RWPE2 (cell line): ENCODE data around the gene UBTD2.

Experiments
- ATAC-seq: fragments of 200-7000 bp; cut with Tn5 transposase; 3 replicates; pipeline ENCODE4 v1.9.1; 2021; ENCODE audit warnings: low read depth
- DNase-seq: peaks from one replicate; pipeline ENCODE4 v3.0.0-alpha.2; 2020; ENCODE audit warnings: low spot score
- H3K27ac ChIP-seq: fragments of 450-650 bp; 2 replicates; pipeline ENCODE4 v1.5.1; 2017; ENCODE audit warnings: mild to moderate bottlenecking; ENCODE audit not compliant: poor library complexity, severe bottlenecking
- H3K27me3 ChIP-seq: fragments of 250-450 bp; sonication (Bioruptor Pico); 2 replicates; pipeline ENCODE4 v1.5.1; 2021; ENCODE audit warnings: mild to moderate bottlenecking, moderate library complexity; ENCODE audit not compliant: insufficient read depth, poor library complexity, severe bottlenecking
- H3K36me3 ChIP-seq: fragments of 250-450 bp; sonication (Bioruptor Pico); 2 replicates; pipeline ENCODE4 v1.5.1; 2020; ENCODE audit warnings: low read depth, mild to moderate bottlenecking, moderate library complexity
- H3K4me1 ChIP-seq: fragments of 250-450 bp; sonication (Bioruptor Pico); 2 replicates; pipeline ENCODE4 v1.5.1; 2021; ENCODE audit warnings: mild to moderate bottlenecking, moderate library complexity; ENCODE audit not compliant: insufficient read depth, poor library complexity, severe bottlenecking
- H3K4me3 ChIP-seq: fragments of 250-450 bp; sonication (Bioruptor Pico); 2 replicates; pipeline ENCODE4 v1.5.1; 2021; ENCODE audit warnings: mild to moderate bottlenecking, moderate library complexity; ENCODE audit not compliant: severe bottlenecking
- H3K9me3 ChIP-seq: fragments of 250-450 bp; sonication (Bioruptor Pico); 2 replicates; pipeline ENCODE4 v1.5.1; 2021; ENCODE audit warnings: mild to moderate bottlenecking, moderate library complexity; ENCODE audit not compliant: severe bottlenecking
- CTCF ChIP-seq: fragments of 450-650 bp; IDR thresholded peaks from one replicate; pipeline ENCODE4 v1.5.1; 2017; ENCODE audit warnings: mild to moderate bottlenecking, moderate library complexity; ENCODE audit not compliant: poor library complexity, severe bottlenecking

The UBTD2 gene

GRCh38 chr5:172252501-172252900 is 31.1 kb downstream of the UBTD2 start:
- no peak for ATAC-seq
- H3K4me1 ChIP-seq, result no peaks in the 10 kb centered on the region
- no peak overlapping the region for H3K27ac ChIP-seq
- H3K9me3 ChIP-seq, result peaks cover 7% of the 10 kb centered on the region
- no peak for DNase-seq
- H3K36me3 ChIP-seq, result peaks cover 14% of the 10 kb centered on the region; the same call in 1 of the 2 replicates
- TF ChIP-seq CTCF, result no peak
- no peaks in the 10 kb centered on the region for H3K27me3 ChIP-seq
- H3K4me3 ChIP-seq, result no peak overlapping the region

- no peaks in the 10 kb centered on the region for H3K27me3 ChIP-seq
- H3K4me3 ChIP-seq, result no peak overlapping the region
- no peak for TF ChIP-seq CTCF
- DNase-seq (no peak), ATAC-seq (no peak)
- H3K4me1 ChIP-seq, result no peaks in the 10 kb centered on the region
- no peak overlapping the region for H3K27ac ChIP-seq
- H3K9me3 ChIP-seq, result peaks cover 7% of the 10 kb centered on the region
- H3K36me3 ChIP-seq, result peaks cover 14% of the 10 kb centered on the region; the same call in 1 of the 2 replicates
Measured at GRCh38 chr5:172251419-172251818, 32.1 kb downstream of the UBTD2 start.

DNA sequence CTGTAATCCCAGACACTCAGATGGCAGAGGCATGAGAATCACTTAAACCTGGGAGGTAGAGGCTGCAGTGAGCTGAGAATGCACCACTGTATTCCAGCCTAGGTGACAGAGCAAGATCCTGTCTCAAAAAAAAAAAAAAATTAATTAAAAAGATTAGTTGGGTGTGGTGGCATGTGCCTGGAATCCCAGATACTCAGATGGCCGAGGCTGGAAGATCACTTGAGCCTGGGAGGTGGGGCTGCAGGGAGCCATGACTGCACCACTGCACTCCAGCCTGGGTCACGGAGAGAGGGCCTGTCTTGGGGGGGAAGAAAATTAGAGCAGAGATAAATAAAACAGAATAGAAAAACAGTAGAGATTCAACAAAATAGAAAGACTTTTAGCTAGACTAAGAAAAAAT is 34.9 kb downstream of the UBTD2 start:
- ATAC-seq, result no peak
- Histone ChIP-seq H3K4me1 (no peaks in the 10 kb centered on the region), H3K9me3 (peaks cover 7% of the 10 kb centered on the region), H3K27me3 (no peaks in the 10 kb centered on the region), H3K4me3 (no peak overlapping the region), H3K27ac (no peak overlapping the region), H3K36me3 (no peaks in the 10 kb centered on the region)
- no peak for DNase-seq
- no peak for TF ChIP-seq CTCF

GRCh38 chr5:172245703-172246125 is 37.9 kb downstream of the UBTD2 start:
- Histone ChIP-seq H3K9me3 (peaks cover 2% of the 10 kb centered on the region), H3K27me3 (no peaks in the 10 kb centered on the region), H3K4me3 (no peak overlapping the region), H3K27ac (no peak overlapping the region), H3K36me3 (no peaks in the 10 kb centered on the region; the same call in 1 of the 2 replicates), H3K4me1 (no peaks in the 10 kb centered on the region)
- ATAC-seq (no peak), DNase-seq (no peak)
- no peak for TF ChIP-seq CTCF

GRCh38 chr5:172245046-172245445 is 38.5 kb downstream of the UBTD2 start:
- no peak for ATAC-seq
- no peak overlapping the region for H3K4me3 ChIP-seq
- no peaks in the 10 kb centered on the region for H3K9me3 ChIP-seq
- no peaks in the 10 kb centered on the region; the same call in 1 of the 2 replicates for H3K36me3 ChIP-seq
- TF ChIP-seq CTCF, result no peak
- no peak overlapping the region for H3K27ac ChIP-seq
- no peak for DNase-seq
- H3K27me3 ChIP-seq, result no peaks in the 10 kb centered on the region
- H3K4me1 ChIP-seq, result no peaks in the 10 kb centered on the region
